NCI-H1694 treated with DMSO at 0.1 percent for 48 hours (cell line): Measurements from ENCODE around the gene CTCFL.

Experiments used
- DNase-seq: peaks from one replicate; lab custom pipeline; 2025; lab: John Stamatoyannopoulos, UW

CTCFL gene

DNA sequence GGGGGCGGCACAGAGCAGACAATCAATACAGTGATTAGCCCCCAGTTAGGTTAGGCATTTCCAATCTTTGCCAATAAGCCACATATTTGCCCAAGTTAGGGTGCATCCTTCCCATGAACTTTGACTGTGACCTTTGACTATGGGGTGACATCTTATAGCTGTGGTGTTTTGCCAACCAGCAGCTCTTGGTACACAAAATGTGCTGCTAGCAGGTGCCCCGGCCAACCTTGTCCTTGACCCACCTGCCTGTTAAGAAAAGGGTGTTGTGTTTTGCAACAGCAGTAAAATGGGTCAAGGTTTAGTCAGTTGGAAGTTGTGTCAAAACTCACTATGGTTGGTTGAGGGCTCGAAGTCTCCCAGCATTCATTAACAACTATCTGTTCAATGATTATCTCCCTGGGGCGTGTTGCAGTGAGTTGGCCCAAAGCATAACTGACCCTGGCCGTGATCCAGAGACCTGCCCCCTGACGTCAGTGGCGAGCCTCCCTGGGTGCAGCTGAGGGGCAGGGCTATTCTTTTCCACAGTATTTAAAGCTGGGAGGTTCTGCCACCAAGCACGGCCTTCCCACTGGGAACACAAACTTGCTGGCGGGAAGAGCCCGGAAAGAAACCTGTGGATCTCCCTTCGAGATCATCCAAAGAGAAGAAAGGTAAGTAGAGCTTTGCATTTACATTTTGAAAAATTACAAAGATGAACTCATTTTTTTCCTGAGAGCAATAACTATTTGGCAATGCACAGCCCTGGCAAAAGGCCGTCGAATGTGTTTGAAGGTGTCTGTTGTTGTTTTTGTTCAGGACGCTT lies 35.8 kb upstream of the CTCFL start, which contains the start of gene PCK1:
TSS of gene PCK1 (plus strand) at position 557 of the 802 bp plus-strand sequence. CDS start 302 bp downstream, outside the sequence.
- DNase-seq = no peak

DNA sequence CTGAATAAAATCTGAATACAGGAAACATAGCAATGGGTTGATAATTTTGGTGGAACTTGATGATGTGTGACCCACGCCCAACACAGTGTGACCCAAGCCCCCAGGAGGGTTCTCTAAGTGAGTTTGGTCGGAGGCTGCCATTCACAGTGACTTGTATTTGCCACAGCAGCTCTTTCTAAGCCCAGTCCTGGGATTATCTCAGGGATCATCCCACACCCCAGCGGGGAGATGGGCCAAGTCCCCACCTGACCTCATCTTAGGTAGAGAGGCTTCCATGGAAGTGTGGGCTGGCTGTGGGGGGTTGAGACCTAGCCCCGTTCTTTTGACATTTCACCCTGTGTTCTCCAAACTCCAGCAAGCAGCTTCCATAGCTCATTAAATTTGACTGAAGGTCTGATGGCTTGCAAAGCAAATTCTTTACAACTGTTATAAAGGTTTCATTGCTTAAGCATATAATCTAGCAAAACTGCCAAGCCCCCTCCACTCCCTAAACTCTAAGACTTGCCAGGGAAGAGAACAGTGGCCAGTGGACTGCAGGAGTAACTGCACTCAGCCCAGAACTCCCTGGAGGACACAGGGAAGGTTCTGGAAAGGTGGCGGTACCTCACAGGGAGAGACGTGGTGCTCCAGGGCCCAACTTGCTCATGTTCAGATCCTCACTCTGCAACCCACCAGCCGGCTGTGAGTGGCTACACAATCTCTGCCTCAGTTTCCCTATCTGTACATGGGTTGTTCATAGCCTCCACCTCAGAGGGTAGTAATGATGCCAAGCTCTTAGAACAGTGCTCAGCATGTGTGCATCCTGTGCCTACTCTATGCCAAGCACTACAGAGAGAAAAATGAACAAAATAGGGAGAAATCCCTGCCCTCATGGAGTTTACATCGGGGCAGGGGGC lies 35.0 kb upstream of the CTCFL start:
- DNase-seq = no peak

- no peak for DNase-seq
Observed at GRCh38 chr20:57559289-57559634, 34.3 kb upstream of the CTCFL start.

- DNase-seq = no peak
Observed at GRCh38 chr20:57558614-57559288, 33.8 kb upstream of the CTCFL start.

DNA sequence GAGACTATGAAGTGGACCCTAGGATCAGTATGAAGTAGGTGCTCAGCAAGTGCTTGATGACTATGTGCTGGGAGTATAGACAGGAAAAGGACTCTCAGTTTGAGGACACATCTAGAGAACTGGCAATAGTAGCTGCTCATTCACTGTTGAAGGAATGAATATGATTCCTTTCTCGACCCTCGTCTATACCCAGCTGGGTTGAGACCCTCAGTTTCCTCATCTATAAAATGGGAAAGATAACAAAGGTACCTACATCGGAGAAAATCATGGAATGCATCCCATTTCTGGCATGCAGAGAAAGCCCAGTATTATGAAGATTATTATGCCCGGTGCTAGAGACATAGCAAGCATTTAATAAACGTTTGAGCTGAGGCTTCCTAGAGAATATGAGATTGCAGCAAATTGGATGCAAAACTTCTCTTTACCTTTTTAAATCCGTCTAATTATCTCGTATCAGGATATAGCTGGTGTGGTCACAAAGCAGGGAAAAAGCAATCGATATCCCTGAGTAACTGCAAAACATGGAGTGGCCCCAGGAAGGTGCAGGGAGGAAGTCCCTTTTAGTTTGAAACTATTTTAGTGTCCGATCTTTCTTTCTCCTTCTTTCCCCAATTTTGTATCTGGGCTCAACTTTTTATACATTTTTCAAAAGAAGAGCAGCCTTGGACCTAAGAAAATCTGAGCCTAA lies 33.1 kb upstream of the CTCFL start:
- DNase-seq = no peak

- no peak for DNase-seq
Observed at GRCh38 chr20:57556980-57557274, 32.0 kb upstream of the CTCFL start.

GRCh38 chr20:57555457-57556184 lies 30.7 kb upstream of the CTCFL start:
- no peak for DNase-seq

- DNase-seq = no peak
Observed at GRCh38 chr20:57553376-57554018, 28.6 kb upstream of the CTCFL start.

DNA sequence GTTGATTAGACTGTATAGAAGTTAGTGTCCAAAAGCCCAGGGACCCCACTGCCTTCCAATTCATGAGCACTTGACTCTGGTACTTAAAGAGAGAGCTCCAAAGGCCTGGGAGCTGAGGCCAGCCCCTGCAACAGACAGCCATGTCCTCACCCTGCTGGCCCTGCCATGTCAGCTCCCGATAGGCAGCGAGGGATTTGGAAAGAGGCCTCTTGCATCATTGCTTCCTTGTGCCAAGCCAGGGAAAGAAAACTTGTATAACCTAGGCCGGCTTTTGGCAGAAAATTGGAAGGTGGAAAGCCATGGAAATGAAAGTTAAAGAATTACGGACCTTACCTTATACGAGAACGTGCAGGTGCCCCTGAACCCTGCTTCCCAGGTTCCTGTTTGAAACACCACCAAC lies 27.5 kb upstream of the CTCFL start:
- DNase-seq = no peak

- DNase-seq = no peak
Observed at GRCh38 chr20:57548177-57549058, 23.5 kb upstream of the CTCFL start.

DNA sequence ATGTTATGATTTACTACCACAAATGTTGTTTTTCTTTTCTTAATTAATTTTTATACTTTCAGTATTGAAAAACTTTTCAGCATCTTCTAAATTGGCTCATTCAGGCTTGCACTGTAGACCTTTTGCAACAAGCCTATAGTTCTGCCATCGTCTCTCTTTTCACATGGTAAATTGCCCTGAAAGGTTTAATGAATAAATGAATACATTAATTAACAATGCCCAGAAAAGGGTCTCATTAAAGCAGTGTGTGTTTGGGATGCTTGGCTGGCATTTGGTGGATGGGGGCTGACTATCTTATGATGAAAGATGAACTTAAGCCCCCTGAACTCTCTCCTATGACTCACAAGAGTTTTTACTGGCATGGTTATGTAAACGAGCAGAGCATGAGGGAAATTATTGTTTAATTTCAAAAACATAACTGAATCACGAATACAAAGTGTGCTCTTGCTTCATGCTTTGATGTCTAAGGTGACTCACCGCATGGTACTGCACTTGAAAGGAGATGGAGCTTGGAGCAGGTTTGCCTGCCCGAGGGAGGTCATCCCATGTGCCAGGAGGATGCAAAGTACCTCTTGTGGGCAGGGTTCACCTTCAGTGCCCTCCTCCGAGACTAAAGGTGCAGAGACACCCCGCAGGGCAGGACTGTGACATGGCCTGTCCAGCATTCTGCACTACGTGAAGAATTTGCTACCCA lies 22.2 kb upstream of the CTCFL start:
- DNase-seq = no peak

GRCh38 chr20:57545927-57546662 lies 21.2 kb upstream of the CTCFL start:
- no peak for DNase-seq

DNA sequence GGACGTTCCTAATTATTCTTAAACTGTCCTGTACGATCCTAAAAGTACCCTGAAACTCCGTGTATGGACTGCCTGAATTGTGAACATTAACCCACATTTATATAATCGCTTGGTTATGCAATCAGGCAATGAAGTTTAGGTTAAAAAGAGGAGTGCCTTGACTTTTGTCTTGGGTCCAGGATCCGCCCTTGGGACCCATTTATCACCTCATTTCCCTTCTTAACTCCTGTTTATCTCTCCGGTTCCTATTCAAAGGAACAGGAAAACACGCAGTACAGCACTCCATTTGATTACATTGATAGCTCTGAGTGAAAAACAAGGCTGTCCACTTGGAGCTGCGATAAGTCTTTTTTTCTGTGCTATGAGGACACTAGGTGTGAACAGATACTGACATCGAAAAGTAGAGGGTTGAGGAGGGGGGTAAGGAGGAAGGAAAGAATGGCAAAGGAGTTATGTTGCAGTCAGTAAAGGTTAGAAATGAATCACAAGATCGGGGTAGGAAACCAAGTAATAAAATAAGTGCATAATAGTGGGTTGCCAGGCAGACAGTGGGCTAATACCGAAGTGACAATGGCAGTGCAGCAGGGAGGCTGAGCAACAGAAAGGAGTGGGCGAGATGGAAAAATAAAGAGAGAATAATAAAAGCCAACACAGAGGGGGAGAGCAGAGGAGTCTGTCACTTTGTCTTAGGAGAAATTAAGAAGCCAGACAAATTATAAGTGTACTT lies 20.1 kb upstream of the CTCFL start:
- DNase-seq = no peak

GRCh38 chr20:57543754-57544153 lies 18.8 kb upstream of the CTCFL start:
- no peak for DNase-seq

- no peak for DNase-seq
Observed at GRCh38 chr20:57540890-57541580, 16.1 kb upstream of the CTCFL start.

DNA sequence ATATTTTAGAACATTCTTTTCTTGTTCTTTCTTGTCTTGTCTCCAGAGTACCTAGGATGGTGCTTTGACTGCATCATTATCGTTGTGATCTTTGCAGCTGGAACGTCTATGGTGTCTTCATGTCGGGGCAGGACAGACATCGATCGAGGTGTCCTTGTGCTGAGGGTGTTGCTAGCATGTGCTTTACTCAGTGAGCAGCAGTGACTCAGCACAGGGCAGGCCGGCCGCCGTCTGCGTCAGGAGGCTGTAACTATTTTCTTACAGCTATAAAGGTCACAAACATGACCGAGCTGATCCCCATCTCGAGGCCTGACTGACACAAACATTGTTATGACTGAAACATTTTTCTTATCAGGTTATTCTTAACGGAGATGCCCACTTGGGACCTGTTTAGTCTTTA lies 14.9 kb upstream of the CTCFL start:
- DNase-seq = no peak

GRCh38 chr20:57537822-57538221 lies 12.9 kb upstream of the CTCFL start:
- DNase-seq = no peak
